Body of pancreas (tissue), 4 donors: ENCODE results near the gene SLK.

ENCODE experiments used
- CTCF ChIP-seq, 7 experiments: fragments of 450-650 bp in 4 of 7; fragments of 200-600 bp in 3 of 7; sonication (generic) in 3 of 7; IDR thresholded peaks; one replicate each; pipeline ENCODE4 v1.5.1; 2016 to 2019; ENCODE audit warnings: antibody characterized with exemption in 7 of 7
- POLR2A ChIP-seq, 3 donors: fragments of 450-650 bp; IDR thresholded peaks; one replicate each; pipeline ENCODE4 v1.6.1; 2016; ENCODE audit warnings: antibody characterized with exemption in 3 of 3, mild to moderate bottlenecking in 2 of 3

- no peak for TF ChIP-seq CTCF (IDR thresholded peaks at IDR 0.05)
- TF ChIP-seq POLR2A (IDR thresholded peaks at IDR 0.05), result no peak
Measured at GRCh38 chr10:104037261-104037951, 70.5 kb downstream of the SLK start.
